ENCODE results near the gene SMG7. TPM values are rescaled to one million over a fixed set of nuclear protein-coding genes. Genes with fewer than 3 reads are reported as not detected.

Gene SMG7
- 22.3 and 28.9 TPM in 2 replicates for total RNA-seq

GRCh38 chr1:183472488-183473216 is at the start of gene SMG7:
Gene SMG7 (plus strand): TSS chr1:183472499. CDS start chr1:183472621, 122 bp downstream.

GRCh38 chr1:183590244-183591191 is 118.2 kb downstream of the SMG7 start, which contains the start of gene NCF2:
Gene NCF2 (minus strand): TSS chr1:183590459. CDS start chr1:183590329, 130 bp downstream.

Other genes with a start within 250 kb of the SMG7 start
- 7.9 and 8.0 TPM in 2 replicates for gene NMNAT2, start 54.1 kb upstream of the SMG7 start, total RNA-seq
- not detected in 2 replicates for gene NCF2, start 118.0 kb downstream of the SMG7 start, total RNA-seq
- 75.8 and 90.8 TPM in 2 replicates for gene ARPC5, start 163.3 kb downstream of the SMG7 start, total RNA-seq
- gene APOBEC4, start 180.8 kb downstream of the SMG7 start, total RNA-seq: not detected in 2 replicates

Measured in cardiac ventricle fibroblast (primary cell).